D721Med (cell line): ENCODE data around the gene MYBPHL.

Source experiments
- DNase-seq: peaks from one replicate; pipeline ENCODE4 v3.0.0; 2011; ENCODE audit warnings: low spot score; ENCODE audit not compliant: insufficient read length
- FAIRE-seq: peaks from 2 replicates; lab custom pipeline; 2011; peaks lifted over from hg19 to GRCh38; lab: Jason Lieb, UNC
- CTCF ChIP-seq: IDR thresholded peaks from 2 replicates; pipeline ENCODE4 v1.5.1; 2012; ENCODE audit warnings: mild to moderate bottlenecking, control low read depth; ENCODE audit not compliant: insufficient read depth; ENCODE audit errors: missing control alignments

MYBPHL gene

GRCh38 chr1:109254621-109255096 is 52.2 kb downstream of the MYBPHL start:
- FAIRE-seq (no peak), DNase-seq (no peak)
- no peak for TF ChIP-seq CTCF

GRCh38 chr1:109253803-109254620 is 52.8 kb downstream of the MYBPHL start:
- FAIRE-seq (no peak), DNase-seq (no peak)
- no peak for TF ChIP-seq CTCF

DNA sequence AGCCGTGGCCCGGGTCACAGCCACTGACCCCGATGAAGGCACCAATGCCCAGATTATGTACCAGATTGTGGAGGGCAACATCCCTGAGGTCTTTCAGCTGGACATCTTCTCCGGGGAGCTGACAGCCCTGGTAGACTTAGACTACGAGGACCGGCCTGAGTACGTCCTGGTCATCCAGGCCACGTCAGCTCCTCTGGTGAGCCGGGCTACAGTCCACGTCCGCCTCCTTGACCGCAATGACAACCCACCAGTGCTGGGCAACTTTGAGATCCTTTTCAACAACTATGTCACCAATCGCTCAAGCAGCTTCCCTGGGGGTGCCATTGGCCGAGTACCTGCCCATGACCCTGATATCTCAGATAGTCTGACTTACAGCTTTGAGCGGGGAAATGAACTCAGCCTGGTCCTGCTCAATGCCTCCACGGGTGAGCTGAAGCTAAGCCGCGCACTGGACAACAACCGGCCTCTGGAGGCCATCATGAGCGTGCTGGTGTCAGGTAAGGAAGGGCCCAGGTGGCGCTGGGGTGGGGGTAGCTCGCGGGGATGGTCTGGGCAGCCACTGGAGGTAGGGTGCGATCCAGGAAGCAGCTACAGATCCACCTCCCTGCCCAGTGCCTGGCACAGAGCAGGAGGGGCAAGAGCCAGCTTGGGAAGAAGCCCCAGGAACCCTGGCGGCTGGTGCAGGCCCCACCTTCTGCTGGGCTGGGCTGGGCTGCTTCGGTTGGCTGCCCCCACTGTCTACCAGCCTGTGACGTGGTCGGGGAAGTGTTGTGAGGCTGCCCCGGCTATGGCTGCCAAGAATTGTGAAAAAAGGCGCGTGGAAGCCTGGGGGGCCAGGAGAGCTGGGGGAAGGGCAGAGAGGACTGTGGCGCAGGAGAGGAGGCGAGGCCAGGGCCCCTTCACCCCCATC is 53.7 kb downstream of the MYBPHL start:
- FAIRE-seq, result no peak
- TF ChIP-seq CTCF, result no peak
- no peak for DNase-seq

DNA sequence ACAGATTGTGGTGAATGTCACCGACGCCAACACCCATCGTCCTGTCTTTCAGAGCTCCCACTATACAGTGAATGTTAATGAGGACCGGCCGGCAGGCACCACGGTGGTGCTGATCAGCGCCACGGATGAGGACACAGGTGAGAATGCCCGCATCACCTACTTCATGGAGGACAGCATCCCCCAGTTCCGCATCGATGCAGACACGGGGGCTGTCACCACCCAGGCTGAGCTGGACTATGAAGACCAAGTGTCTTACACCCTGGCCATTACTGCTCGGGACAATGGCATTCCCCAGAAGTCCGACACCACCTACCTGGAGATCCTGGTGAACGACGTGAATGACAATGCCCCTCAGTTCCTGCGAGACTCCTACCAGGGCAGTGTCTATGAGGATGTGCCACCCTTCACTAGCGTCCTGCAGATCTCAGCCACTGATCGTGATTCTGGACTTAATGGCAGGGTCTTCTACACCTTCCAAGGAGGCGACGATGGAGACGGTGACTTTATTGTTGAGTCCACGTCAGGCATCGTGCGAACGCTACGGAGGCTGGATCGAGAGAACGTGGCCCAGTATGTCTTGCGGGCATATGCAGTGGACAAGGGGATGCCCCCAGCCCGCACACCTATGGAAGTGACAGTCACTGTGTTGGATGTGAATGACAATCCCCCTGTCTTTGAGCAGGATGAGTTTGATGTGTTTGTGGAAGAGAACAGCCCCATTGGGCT is 54.5 kb downstream of the MYBPHL start:
- no peak for FAIRE-seq
- no peak for DNase-seq
- TF ChIP-seq CTCF, result no peak

DNA sequence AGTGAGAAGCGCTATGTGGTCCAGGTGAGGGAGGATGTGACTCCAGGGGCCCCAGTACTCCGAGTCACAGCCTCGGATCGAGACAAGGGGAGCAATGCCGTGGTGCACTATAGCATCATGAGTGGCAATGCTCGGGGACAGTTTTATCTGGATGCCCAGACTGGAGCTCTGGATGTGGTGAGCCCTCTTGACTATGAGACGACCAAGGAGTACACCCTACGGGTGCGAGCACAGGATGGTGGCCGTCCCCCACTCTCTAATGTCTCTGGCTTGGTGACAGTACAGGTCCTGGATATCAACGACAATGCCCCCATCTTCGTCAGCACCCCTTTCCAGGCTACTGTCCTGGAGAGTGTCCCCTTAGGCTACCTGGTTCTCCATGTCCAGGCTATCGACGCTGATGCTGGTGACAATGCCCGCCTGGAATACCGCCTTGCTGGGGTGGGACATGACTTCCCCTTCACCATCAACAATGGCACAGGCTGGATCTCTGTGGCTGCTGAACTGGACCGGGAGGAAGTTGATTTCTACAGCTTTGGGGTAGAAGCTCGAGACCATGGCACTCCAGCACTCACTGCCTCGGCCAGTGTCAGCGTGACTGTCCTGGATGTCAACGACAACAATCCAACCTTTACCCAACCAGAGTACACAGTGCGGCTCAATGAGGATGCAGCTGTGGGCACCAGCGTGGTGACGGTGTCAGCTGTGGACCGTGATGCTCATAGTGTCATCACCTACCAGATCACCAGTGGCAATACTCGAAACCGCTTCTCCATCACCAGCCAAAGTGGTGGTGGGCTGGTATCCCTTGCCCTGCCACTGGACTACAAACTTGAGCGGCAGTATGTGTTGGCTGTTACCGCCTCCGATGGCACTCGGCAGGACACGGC is 55.3 kb downstream of the MYBPHL start:
- DNase-seq, result no peak
- TF ChIP-seq CTCF, result no peak
- FAIRE-seq, result no peak
